Gastrocnemius medialis (tissue), 4 donors: Measurements from ENCODE around the gene RAB11A. TPM values are rescaled to one million over a fixed set of nuclear protein-coding genes. Genes with fewer than 3 reads are reported as not detected.

ENCODE experiments used
- total RNA-seq, 4 donors: library from RNA; depleted of rRNA; stranded (reverse); fragments of >200 nt; gene quantifications; one replicate each; pipeline versions ENCODE4 v1.1.0 to v1.2.3, GENCODE V29; 2016

The RAB11A gene
- total RNA-seq, 4 donors from 2014 or later: 93.0 to 207 (median 166) TPM

Other genes with a start within 250 kb of the RAB11A start
- gene SLC24A1, start 247.6 kb upstream of the RAB11A start, total RNA-seq: under 1 TPM; 0.41 to 0.81 (median 0.69) TPM
- gene DENND4A, start 77.2 kb upstream of the RAB11A start, total RNA-seq: 10 to 100 TPM; 24.4 to 46.4 (median 33.1) TPM